Cardiac muscle cell (in vitro differentiated cells and primary cell): ENCODE measurements around the gene SFRP4. TPM values are rescaled to one million over a fixed set of nuclear protein-coding genes. Genes with fewer than 3 reads are reported as not detected.

Experiments
- DNase-seq, 2 donors: peaks; one replicate each; pipeline versions ENCODE4 v3.0.0 to v3.0.0-alpha.2; 2010 to 2017; ENCODE audit warnings: low read depth in 1 of 2, low spot score in 1 of 2
- H3K27ac ChIP-seq: fragments of 200-600 bp; sonication (generic); 2 replicates; pipeline ENCODE4 v1.5.1; 2016
- H3K27me3 ChIP-seq: fragments of 200-600 bp; sonication (generic); 2 replicates; pipeline ENCODE4 v1.6.0; 2016; ENCODE audit warnings: control low read depth
- H3K36me3 ChIP-seq: fragments of 200-600 bp; sonication (generic); 2 replicates; pipeline ENCODE4 v1.5.1; 2016; ENCODE audit warnings: control low read depth
- H3K4me1 ChIP-seq: fragments of 200-600 bp; sonication (generic); 2 replicates; pipeline ENCODE4 v1.8.1; 2017; ENCODE audit warnings: low read depth, mild to moderate bottlenecking, mixed run types
- H3K4me3 ChIP-seq: fragments of 200-600 bp; sonication (generic); 2 replicates; pipeline ENCODE4 v1.5.1; 2016; ENCODE audit warnings: mild to moderate bottlenecking
- H3K9me3 ChIP-seq: fragments of 200-600 bp; sonication (generic); 2 replicates; pipeline ENCODE4 v1.5.1; 2017; ENCODE audit warnings: low read depth, mild to moderate bottlenecking, control low read depth
- polyA plus RNA-seq: library from polyadenylated mRNA; unstranded; fragments of >200 nt; fragmentation: Nextera tagmentation; extraction: Ambion mirVana; gene quantifications from 2 replicates; pipeline ENCODE4 v1.2.1, GENCODE V29; 2016
- total RNA-seq: library from RNA; depleted of rRNA; stranded (reverse); fragments of >200 nt; gene quantifications from 2 replicates; pipeline ENCODE4 v1.2.3, GENCODE V29; 2016
- TF ChIP-seq, protein P1 (sequence below): IDR thresholded peaks from 2 replicates; pipeline ENCODE4 v1.5.1; 2012; ENCODE audit warnings: low read depth, mild to moderate bottlenecking, low read length

SFRP4 gene
- total and polyA plus RNA-seq, 2 experiments from 2014 or later = 4.7 to 8.6 TPM

DNA sequence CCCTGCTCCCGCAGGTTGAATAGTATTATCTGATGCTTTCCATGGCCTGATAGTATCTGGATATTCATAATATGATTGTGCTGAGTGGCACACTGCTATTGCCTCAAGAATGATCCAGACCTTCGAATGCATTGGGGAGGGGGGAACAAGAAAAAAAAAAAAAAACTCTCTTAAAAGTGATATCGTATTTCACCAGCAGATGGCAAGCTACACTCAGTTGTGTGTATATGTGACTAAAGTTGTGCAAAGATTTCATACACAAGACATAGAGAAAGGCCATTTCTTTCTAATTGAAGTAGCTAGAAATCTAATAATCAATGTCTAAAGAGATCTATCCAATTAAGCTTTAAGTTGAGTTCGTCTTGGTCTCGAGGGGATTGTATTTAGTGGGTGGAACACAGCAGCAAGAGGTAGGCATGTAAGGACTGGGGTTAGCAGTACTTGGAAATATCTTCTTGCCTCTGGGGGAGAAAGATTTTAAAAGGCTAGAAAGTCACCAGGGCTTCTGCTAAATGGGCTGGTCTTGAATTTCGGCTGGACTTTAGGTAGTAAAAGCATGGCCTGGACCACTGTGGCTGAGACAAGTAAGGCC is 15.3 kb downstream of the SFRP4 start:
- TF ChIP-seq, protein P1, sequence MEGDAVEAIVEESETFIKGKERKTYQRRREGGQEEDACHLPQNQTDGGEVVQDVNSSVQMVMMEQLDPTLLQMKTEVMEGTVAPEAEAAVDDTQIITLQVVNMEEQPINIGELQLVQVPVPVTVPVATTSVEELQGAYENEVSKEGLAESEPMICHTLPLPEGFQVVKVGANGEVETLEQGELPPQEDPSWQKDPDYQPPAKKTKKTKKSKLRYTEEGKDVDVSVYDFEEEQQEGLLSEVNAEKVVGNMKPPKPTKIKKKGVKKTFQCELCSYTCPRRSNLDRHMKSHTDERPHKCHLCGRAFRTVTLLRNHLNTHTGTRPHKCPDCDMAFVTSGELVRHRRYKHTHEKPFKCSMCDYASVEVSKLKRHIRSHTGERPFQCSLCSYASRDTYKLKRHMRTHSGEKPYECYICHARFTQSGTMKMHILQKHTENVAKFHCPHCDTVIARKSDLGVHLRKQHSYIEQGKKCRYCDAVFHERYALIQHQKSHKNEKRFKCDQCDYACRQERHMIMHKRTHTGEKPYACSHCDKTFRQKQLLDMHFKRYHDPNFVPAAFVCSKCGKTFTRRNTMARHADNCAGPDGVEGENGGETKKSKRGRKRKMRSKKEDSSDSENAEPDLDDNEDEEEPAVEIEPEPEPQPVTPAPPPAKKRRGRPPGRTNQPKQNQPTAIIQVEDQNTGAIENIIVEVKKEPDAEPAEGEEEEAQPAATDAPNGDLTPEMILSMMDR = peak; percentile 60

DNA sequence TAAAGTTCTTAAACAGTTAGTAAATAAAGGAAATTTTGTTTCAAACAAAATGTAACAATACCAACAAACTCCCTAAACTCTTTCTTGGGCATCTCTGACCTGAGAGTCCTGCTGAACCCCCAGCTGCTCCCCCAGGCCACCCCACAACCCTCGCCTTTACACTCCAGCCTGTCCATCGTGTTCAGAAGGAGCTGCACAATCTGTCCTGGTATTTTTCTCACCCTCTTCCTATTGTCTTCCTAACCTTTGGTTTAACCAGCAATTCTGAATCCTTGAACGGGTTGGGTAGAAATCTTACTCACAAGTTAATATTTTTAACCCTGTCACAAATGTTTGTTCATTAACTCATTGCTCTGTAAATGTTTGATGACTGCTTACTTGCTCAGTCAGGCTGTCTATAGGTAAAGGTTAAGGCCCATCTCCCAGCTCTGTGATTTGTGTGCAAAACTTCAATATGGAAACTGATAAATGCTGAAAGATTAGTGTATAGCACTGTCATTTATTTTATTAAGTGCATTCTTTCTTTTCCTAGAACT is 16.8 kb downstream of the SFRP4 start:
- Histone ChIP-seq H3K27ac (no peak overlapping the region), H3K4me3 (no peak overlapping the region), H3K9me3 (no peaks in the 10 kb centered on the region), H3K36me3 (no peaks in the 10 kb centered on the region), H3K4me1 (peaks cover 3% of the 10 kb centered on the region), H3K27me3 (no peaks in the 10 kb centered on the region)
- no peak for DNase-seq
- TF ChIP-seq, protein P1 = no peak

More for the DNA sequence above, 15.3 kb downstream of the SFRP4 start:
- no peaks in the 10 kb centered on the region for H3K27me3 ChIP-seq
- no peaks in the 10 kb centered on the region for H3K9me3 ChIP-seq
- DNase-seq = peak; percentile 60 to 74
- no peak overlapping the region for H3K4me3 ChIP-seq
- H3K4me1 ChIP-seq = peaks cover 3% of the 10 kb centered on the region
- H3K27ac ChIP-seq = no peak overlapping the region
- H3K36me3 ChIP-seq = no peaks in the 10 kb centered on the region

DNA sequence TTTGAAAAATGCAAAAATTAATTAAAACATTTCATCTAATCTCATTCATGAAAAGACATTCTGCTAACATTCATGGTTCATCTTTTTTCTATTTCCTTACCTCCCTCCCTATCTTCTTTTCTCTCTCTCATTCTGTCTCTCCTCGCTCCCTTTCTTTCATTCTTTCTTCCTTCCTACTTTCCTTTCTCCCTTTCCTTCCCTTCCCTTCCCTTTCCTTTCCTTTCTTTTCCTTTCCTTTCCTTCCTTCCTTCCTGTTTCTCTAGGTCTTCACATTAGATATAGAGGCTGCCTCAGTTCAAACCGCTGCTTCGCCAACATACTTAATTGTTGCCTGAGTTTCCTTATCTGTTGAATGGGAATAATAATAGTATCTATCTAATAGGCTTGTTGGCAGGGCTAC is 21.9 kb downstream of the SFRP4 start:
- TF ChIP-seq, protein P1 = no peak
- H3K27me3 ChIP-seq = no peaks in the 10 kb centered on the region
- H3K4me1 ChIP-seq = no peaks in the 10 kb centered on the region
- no peaks in the 10 kb centered on the region for H3K36me3 ChIP-seq
- DNase-seq = no peak
- H3K4me3 ChIP-seq = no peak overlapping the region
- no peak overlapping the region for H3K27ac ChIP-seq
- H3K9me3 ChIP-seq = no peaks in the 10 kb centered on the region

DNA sequence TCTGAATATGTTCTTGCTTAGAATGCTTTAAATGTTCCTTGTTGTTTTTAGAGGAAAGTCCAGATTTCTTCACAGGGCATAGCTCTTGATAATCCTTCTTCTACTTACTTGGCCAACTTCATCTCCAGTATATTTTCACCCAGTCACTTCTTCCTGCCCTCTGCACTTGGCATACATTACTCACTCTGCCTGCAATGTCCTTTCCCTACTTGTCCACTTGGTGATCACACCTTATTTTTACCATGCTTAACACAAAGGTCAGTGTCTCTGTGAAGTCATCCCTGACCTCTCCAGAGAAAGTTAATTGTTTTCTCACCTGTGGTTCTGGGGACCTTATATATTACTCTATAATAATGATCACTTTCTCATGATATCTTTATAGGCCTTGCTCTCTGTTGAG is 23.3 kb downstream of the SFRP4 start:
- H3K9me3 ChIP-seq = no peaks in the 10 kb centered on the region
- H3K27ac ChIP-seq = no peak overlapping the region
- no peaks in the 10 kb centered on the region for H3K36me3 ChIP-seq
- no peak overlapping the region for H3K4me3 ChIP-seq
- TF ChIP-seq, protein P1 = no peak
- H3K4me1 ChIP-seq = no peaks in the 10 kb centered on the region
- no peak for DNase-seq
- H3K27me3 ChIP-seq = no peaks in the 10 kb centered on the region

DNA sequence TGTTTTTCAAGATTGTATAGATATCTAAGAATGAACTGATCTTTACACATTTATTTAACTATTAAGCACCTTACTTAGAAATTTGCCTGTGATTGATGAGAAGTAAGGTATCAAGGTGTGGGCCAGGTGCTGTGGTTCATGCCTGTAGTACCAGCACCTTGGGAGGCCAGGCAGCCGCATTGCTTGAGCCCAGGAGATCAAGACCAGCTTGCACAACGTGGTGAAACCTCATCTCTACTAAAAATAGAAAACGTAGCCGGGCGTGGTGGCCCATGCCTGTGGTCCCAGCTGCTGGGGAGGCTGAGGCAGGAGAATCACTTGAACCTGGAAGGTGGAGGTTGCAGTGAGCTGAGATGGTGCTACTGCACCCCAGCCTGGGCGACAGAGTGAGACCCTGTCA is 34.5 kb downstream of the SFRP4 start:
- Histone ChIP-seq H3K27me3 (no peaks in the 10 kb centered on the region), H3K27ac (no peak overlapping the region), H3K4me1 (no peaks in the 10 kb centered on the region), H3K4me3 (no peak overlapping the region), H3K36me3 (no peaks in the 10 kb centered on the region), H3K9me3 (no peaks in the 10 kb centered on the region)
- no peak for DNase-seq
- TF ChIP-seq, protein P1 = no peak

Other genes with a start within 250 kb of the SFRP4 start
- 0.51 TPM in 1 of 2 replicates, not detected in the other for gene GPR141, start 233.1 kb downstream of the SFRP4 start, total RNA-seq
- gene GPR141, start 233.1 kb downstream of the SFRP4 start, polyA plus RNA-seq = not detected in 2 replicates
- 0.06 and 0.07 TPM in 2 replicates for gene NME8, start 68.2 kb downstream of the SFRP4 start, total RNA-seq
- gene NME8, start 68.2 kb downstream of the SFRP4 start, polyA plus RNA-seq = 1.5 TPM in 1 of 2 replicates, not detected in the other
- 51.9 and 78.6 TPM in 2 replicates for gene EPDR1, start 3.8 kb upstream of the SFRP4 start, total RNA-seq
- gene EPDR1, start 3.8 kb upstream of the SFRP4 start, polyA plus RNA-seq = 42.7 and 44.2 TPM in 2 replicates